T-helper 2 cell treated with Interferon-gamma antibody and Interleukin-4, amounts not matched to agents 5 μg/mL and 100 μg/mL, for 36 hours (primary cell): Measurements from ENCODE around the gene JCAD.
"Not testable (repeated sequence)": the region's sequence is repeated elsewhere in the genome, so short reads cannot be mapped to it uniquely, and the experiment has no call there.

ENCODE experiments used
- DNase-seq: peaks from one replicate; pipeline ENCODE4 v3.0.0; 2021; ENCODE audit warnings: low spot score
- H3K27ac Mint-ChIP-seq: one replicate; pipeline ENCODE4 v1.8.0; 2021; ENCODE audit warnings: mild to moderate bottlenecking, mixed read lengths
- H3K27me3 Mint-ChIP-seq: one replicate; pipeline ENCODE4 v1.8.0; 2021; ENCODE audit warnings: low read depth, mixed read lengths
- H3K36me3 Mint-ChIP-seq: one replicate; pipeline ENCODE4 v1.8.0; 2021; ENCODE audit warnings: low read depth, mixed read lengths
- H3K4me1 Mint-ChIP-seq: one replicate; pipeline ENCODE4 v1.8.0; 2021; ENCODE audit warnings: low read depth, mixed read lengths
- H3K4me3 Mint-ChIP-seq: one replicate; pipeline ENCODE4 v1.8.0; 2022; ENCODE audit warnings: mild to moderate bottlenecking, moderate library complexity, mixed read lengths
- H3K9me3 Mint-ChIP-seq: one replicate; pipeline ENCODE4 v1.8.0; 2021; ENCODE audit warnings: mixed read lengths

The JCAD gene

DNA sequence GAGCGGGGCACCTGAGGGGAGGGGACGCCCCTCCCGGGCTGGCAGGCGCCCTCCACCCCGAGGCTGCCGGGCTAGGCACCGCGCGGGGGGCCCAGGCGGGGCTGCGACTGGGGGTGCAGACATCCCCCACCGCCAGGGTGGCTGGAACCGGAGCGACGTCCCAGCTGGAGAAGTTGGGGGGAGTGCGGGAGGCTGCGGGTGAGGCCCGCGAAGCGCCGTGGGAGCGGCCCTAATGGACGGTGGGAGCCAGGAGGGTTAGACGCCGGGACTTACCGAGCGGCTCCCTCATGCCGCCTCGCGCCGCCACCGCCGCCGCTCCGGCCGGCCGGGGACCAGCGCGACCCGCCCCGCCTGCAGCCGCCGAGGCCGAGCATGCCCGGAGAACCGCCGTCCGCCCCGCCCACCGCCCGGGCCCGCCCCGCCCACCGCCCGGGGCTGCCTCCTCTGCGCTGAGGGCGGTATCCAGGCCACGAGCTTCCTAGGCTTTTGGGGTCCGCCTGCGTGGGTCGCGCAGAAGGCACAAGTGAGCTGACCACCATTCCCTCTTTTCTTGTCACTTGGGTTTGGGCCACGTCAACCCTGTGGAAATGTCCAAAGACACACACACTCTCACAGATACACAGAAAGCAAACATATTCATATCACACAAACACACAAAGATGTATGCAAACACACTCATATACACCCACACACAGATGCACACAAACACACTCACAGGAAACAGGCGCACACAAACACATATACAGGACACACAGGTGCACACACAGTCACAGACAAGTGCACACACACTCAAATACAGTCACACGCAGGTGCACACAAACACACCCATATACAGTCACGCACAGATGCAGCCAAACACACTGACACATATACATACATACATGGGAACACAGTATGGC, at the start of gene JCAD:
TSS of gene JCAD (minus strand) at position 378 of the 899 bp plus-strand sequence. CDS start 11,774 bp downstream, outside the sequence.
- H3K27ac Mint-ChIP-seq: peak within 1 kb of the TSS; percentile 37
- H3K4me1 Mint-ChIP-seq: peaks cover 28% of the 10 kb centered on the region
- DNase-seq: peak; percentile 63
- H3K4me3 Mint-ChIP-seq: peak within 1 kb of the TSS; percentile 77
- peaks cover 3% of the 10 kb centered on the region for H3K36me3 Mint-ChIP-seq
- no peaks in the 10 kb centered on the region for H3K9me3 Mint-ChIP-seq
- peaks cover 65% of the 10 kb centered on the region for H3K27me3 Mint-ChIP-seq

DNA sequence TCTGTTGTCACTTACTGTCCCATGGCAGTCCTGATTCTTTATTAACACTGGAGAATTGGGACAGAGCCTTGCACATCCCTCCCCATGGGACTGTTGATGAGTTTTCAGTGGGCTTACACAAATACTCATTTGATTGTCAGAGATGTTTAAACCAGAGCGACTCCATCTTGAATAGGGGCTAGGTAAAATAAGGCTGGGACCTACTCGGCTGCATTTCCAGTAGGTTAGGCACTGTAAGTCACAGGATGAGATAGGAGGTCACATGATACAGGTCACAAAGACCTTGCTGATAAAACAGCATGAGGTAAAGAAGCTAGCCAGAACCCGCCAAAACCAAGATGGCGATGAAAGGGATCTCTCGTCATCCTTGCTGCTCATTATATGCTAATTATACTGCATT, 47.6 kb upstream of the JCAD start:
- no peak overlapping the region for H3K27ac Mint-ChIP-seq
- H3K9me3 Mint-ChIP-seq: no peaks in the 10 kb centered on the region
- no peaks in the 10 kb centered on the region for H3K36me3 Mint-ChIP-seq
- H3K27me3 Mint-ChIP-seq: peaks cover 26% of the 10 kb centered on the region
- H3K4me3 Mint-ChIP-seq: no peak overlapping the region
- no peak for DNase-seq
- H3K4me1 Mint-ChIP-seq: no peaks in the 10 kb centered on the region

DNA sequence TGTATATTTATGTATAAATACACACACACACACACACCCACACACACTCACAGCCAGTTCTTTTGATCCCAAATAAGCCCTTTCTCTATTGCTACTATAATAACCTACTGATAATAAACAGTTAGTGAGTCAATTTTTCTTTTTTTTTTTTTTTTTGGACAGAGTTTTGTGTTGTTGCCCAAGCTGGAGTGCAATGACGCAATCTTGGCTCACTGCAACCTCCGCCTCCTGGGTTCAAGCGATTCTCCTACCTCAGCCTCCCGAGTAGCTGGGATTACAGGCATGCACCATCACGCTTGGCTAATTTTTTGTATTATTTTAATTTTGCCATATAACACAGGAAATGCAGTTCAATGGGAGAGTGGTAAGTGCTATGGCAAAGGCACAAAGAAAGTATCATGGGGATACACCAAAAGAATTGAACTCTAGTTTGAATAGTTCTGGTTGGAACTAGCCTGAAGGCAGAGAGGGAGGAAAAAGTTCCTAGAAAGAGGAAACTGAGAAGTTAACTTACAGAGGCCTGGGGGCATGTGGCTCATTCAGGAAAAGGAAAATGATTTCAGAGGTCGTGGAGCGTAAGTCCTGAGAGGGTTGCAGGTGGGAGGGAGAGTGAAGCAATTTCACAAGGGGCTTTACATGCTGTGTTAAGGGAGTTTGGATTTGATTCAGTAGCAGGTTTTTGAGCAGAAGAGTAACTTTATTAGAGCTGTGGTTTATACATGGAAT, 44.4 kb upstream of the JCAD start:
- Mint-ChIP-seq H3K27ac (no peak overlapping the region), H3K27me3 (peaks cover 32% of the 10 kb centered on the region), H3K36me3 (no peaks in the 10 kb centered on the region), H3K4me3 (no peak overlapping the region), H3K9me3 (no peaks in the 10 kb centered on the region), H3K4me1 (peaks cover 2% of the 10 kb centered on the region)
- DNase-seq: no peak

DNA sequence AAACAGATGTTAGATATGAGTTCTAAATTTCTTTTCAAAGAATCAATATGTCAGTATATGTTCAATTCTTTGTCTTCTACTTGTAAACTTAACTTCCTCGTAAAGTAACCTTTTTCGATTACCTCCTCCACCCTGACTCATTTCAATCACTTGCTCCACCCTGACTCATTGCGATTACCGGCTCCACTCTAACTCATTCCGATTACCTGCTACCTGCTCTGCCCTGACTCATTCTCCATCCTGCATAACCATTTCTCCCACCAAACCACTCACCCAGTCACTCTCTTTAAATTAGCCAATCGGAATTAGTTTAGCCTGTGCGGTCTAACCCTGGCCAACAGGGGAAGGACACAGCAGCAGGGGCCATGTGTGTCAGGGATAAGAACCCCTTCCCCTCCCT, 40.3 kb upstream of the JCAD start:
- not testable (repeated sequence) for H3K4me1 Mint-ChIP-seq, H3K36me3 Mint-ChIP-seq, DNase-seq, H3K27ac Mint-ChIP-seq, H3K9me3 Mint-ChIP-seq, H3K4me3 Mint-ChIP-seq
- H3K27me3 Mint-ChIP-seq: peaks cover 44% of the 10 kb centered on the region

- Mint-ChIP-seq H3K9me3 (no peaks in the 10 kb centered on the region), H3K27me3 (peaks cover 40% of the 10 kb centered on the region), H3K27ac (no peak overlapping the region), H3K36me3 (no peaks in the 10 kb centered on the region), H3K4me1 (peaks cover 2% of the 10 kb centered on the region), H3K4me3 (no peak overlapping the region)
- DNase-seq: no peak
Observed at GRCh38 chr10:30099101-30099500, 39.7 kb upstream of the JCAD start.

DNA sequence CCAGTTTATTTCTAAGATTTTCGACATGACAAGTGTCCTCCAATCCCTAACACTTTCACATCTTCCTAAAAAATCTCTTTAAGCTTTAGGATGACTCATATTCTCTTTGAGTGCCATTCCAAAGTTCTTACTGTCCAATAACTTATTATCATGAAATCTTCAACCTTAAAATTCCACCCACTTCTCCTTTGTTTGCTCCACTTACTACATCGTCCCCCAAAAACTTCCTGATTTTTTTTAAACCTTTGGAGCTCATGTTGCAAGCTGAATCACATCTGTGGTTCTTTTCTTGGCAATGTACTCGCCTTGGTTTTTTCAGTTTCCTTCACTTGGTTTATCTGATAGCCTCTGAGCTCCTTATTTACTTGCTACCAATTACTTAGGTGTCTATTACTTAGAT, 39.2 kb upstream of the JCAD start:
- Mint-ChIP-seq H3K9me3 (no peaks in the 10 kb centered on the region), H3K36me3 (no peaks in the 10 kb centered on the region), H3K27ac (no peak overlapping the region), H3K4me1 (peaks cover 2% of the 10 kb centered on the region), H3K4me3 (no peak overlapping the region), H3K27me3 (peaks cover 37% of the 10 kb centered on the region)
- no peak for DNase-seq

DNA sequence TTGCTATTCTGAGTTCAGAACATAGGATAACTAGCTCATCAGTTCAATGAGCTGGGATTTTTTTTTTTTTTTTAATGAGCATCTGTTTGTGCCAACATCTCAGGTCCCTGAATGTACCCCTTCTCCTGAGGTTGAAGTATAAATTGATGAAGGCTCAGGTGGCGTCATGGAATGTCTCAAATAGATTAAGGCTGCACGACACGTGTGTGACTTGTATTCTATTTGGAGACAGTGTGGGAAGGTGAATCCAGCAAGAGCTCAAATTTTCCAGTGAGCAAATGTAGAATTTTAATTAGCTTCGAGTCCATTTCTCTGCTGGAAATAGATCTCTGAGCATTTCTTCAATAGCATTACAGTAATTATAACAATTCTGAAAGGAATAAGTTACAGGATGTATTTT, 37.2 kb upstream of the JCAD start:
- no peak for DNase-seq
- Mint-ChIP-seq H3K9me3 (no peaks in the 10 kb centered on the region), H3K4me3 (no peak overlapping the region), H3K27me3 (peaks cover 35% of the 10 kb centered on the region), H3K4me1 (peaks cover 2% of the 10 kb centered on the region), H3K36me3 (no peaks in the 10 kb centered on the region), H3K27ac (no peak overlapping the region)

- Mint-ChIP-seq H3K27ac (no peak overlapping the region), H3K9me3 (no peaks in the 10 kb centered on the region), H3K4me1 (peaks cover 2% of the 10 kb centered on the region), H3K4me3 (no peak overlapping the region), H3K36me3 (no peaks in the 10 kb centered on the region), H3K27me3 (peaks cover 39% of the 10 kb centered on the region)
- DNase-seq: no peak
Observed at GRCh38 chr10:30095631-30096422, 36.4 kb upstream of the JCAD start.

- DNase-seq: no peak
- Mint-ChIP-seq H3K36me3 (no peaks in the 10 kb centered on the region), H3K27ac (no peak overlapping the region), H3K27me3 (peaks cover 43% of the 10 kb centered on the region), H3K4me3 (no peak overlapping the region), H3K9me3 (no peaks in the 10 kb centered on the region), H3K4me1 (no peaks in the 10 kb centered on the region)
Observed at GRCh38 chr10:30094601-30095000, 35.2 kb upstream of the JCAD start.

GRCh38 chr10:30093303-30093950, 34.0 kb upstream of the JCAD start:
- H3K9me3 Mint-ChIP-seq: no peaks in the 10 kb centered on the region
- H3K36me3 Mint-ChIP-seq: no peaks in the 10 kb centered on the region
- H3K27me3 Mint-ChIP-seq: peaks cover 45% of the 10 kb centered on the region
- H3K27ac Mint-ChIP-seq: no peak overlapping the region
- H3K4me1 Mint-ChIP-seq: no peaks in the 10 kb centered on the region
- no peak overlapping the region for H3K4me3 Mint-ChIP-seq
- DNase-seq: no peak

- no peaks in the 10 kb centered on the region for H3K36me3 Mint-ChIP-seq
- no peaks in the 10 kb centered on the region for H3K9me3 Mint-ChIP-seq
- no peak for DNase-seq
- peaks cover 45% of the 10 kb centered on the region for H3K27me3 Mint-ChIP-seq
- no peak overlapping the region for H3K27ac Mint-ChIP-seq
- H3K4me1 Mint-ChIP-seq: no peaks in the 10 kb centered on the region
- H3K4me3 Mint-ChIP-seq: no peak overlapping the region
Observed at GRCh38 chr10:30092151-30092790, 32.9 kb upstream of the JCAD start.

GRCh38 chr10:30091136-30091535, 31.8 kb upstream of the JCAD start:
- Mint-ChIP-seq H3K36me3 (no peaks in the 10 kb centered on the region), H3K9me3 (no peaks in the 10 kb centered on the region), H3K27ac (no peak overlapping the region), H3K4me3 (no peak overlapping the region), H3K27me3 (peaks cover 53% of the 10 kb centered on the region), H3K4me1 (no peaks in the 10 kb centered on the region)
- no peak for DNase-seq

GRCh38 chr10:30088178-30088577, 28.8 kb upstream of the JCAD start:
- no peak overlapping the region for H3K27ac Mint-ChIP-seq
- H3K27me3 Mint-ChIP-seq: peaks cover 59% of the 10 kb centered on the region

More at GRCh38 chr10:30088178-30088577, 28.8 kb upstream of the JCAD start:
- Mint-ChIP-seq H3K4me1 (peaks cover 2% of the 10 kb centered on the region), H3K9me3 (no peaks in the 10 kb centered on the region), H3K4me3 (no peak overlapping the region), H3K36me3 (no peaks in the 10 kb centered on the region)
- no peak for DNase-seq
